B cell (primary cell): ENCODE data around the gene CKAP5.

Experiments
- CTCF ChIP-seq: fragments of 200-600 bp; IDR thresholded peaks from one replicate; pipeline ENCODE4 v1.8.0; 2022; ENCODE audit warnings: antibody characterized with exemption, mild to moderate bottlenecking
- EZH2 ChIP-seq: IDR thresholded peaks from 2 replicates; pipeline ENCODE4 v1.6.1; 2012; ENCODE audit warnings: borderline replicate concordance, low read depth, mild to moderate bottlenecking, moderate library complexity, low read length; ENCODE audit not compliant: insufficient read depth, poor library complexity, severe bottlenecking

DNA sequence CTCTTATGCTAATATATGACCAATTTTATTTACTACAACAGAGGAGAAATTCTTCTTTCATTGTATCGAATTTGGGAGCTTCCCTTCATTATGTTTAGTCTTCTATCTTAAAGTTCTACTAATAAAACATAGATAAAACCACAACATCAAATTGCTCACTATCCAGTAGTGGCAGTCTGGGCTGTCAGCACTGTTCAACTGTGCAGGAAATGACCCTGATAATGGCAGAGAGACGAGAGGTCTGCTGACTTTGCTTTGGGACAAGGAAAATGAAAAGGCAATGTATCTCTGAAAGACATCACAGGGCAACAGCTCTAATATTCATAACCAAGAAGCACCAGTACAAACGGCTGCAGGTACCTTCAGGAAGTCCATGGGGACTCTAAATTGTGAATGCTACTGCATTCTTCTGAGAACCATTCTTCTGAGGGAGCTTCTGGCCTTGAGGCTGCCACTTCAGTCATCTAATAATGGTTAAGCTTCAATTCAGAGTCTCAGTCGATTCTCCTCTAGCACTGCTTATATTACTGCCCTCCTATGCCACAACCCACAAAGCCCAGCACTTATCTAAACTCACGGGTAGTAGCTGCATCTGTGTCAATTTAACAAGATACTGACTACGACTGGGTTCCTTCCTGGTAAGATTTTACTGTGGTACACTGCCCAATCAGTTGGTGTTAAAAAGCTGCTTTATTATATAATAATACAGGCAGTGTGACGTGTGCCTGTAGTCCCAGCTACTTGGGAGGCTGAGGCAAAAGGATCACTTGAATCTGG is 44.2 kb downstream of the CKAP5 start:
- TF ChIP-seq CTCF (no peak), EZH2 (no peak)
